ENCODE measurements around the gene GNG11. TPM values are rescaled to one million over a fixed set of nuclear protein-coding genes. Genes with fewer than 3 reads are reported as not detected.

Gene GNG11
- total RNA-seq, 1 experiment from 2014 or later = 7.0 TPM

GRCh38 chr7:93933156-93933555 lies 11.6 kb downstream of the GNG11 start:
- H3K4me3 ChIP-seq (ENCODE audit: low read depth in 2 of 2, low read length in 2 of 2) = no peak overlapping the region
- ChIA-PET POLR2A (no interaction called here), CTCF (no interaction called here)
- in situ Hi-C loops (cut with HindIII; ENCODE audit: low pct_unique_long_range_greater_than_20kb, low sequenced_read_pairs) (no loop called here), intact Hi-C loops (cut with micrococcal nuclease; ENCODE audit: unreplicated experiment) (no loop called here)
- H3K36me3 ChIP-seq (ENCODE audit: control insufficient read depth, insufficient read depth, low read length) = no peaks in the 10 kb centered on the region
- H3K27me3 ChIP-seq (ENCODE audit: control insufficient read depth, insufficient read depth, low read length) = no peaks in the 10 kb centered on the region; the same call in 1 of the 2 replicates
- no peak for TF ChIP-seq REST (IDR thresholded peaks at IDR 0.05; ENCODE audit: insufficient read depth in 1 of 2, low read depth in 2 of 2, low read length in 1 of 2)
- no peak for TF ChIP-seq POLR2AphosphoS5 (IDR thresholded peaks at IDR 0.05; ENCODE audit: low read depth, low read length)
- TF ChIP-seq CTCF (IDR thresholded peaks at IDR 0.05) = no peak
- no peak for TF ChIP-seq TCF7L2 (IDR thresholded peaks at IDR 0.05; ENCODE audit: low read depth, low read length)
- TF ChIP-seq SIN3A (IDR thresholded peaks at IDR 0.05; ENCODE audit: borderline replicate concordance, insufficient read depth, low read depth, low read length) = no peak
- no peak overlapping the region for H3K27ac ChIP-seq (ENCODE audit: low read length)
- DNase-seq (ENCODE audit: low read depth, low spot score) = no peak
- no peak for ATAC-seq
- no TSS peak for BruUV-seq (replicated peaks)
- no peaks in the 10 kb centered on the region for H3K4me1 ChIP-seq (ENCODE audit: control insufficient read depth, insufficient read depth, low read length)
- H3K9me3 ChIP-seq (ENCODE audit: control insufficient read depth, insufficient read depth, low read depth, low read length) = no peaks in the 10 kb centered on the region

- Histone ChIP-seq H3K9me3 (ENCODE audit: control insufficient read depth, insufficient read depth, low read depth, low read length) (no peaks in the 10 kb centered on the region), H3K36me3 (ENCODE audit: control insufficient read depth, insufficient read depth, low read length) (no peaks in the 10 kb centered on the region), H3K27me3 (ENCODE audit: control insufficient read depth, insufficient read depth, low read length) (no peaks in the 10 kb centered on the region; the same call in 1 of the 2 replicates), H3K4me1 (ENCODE audit: control insufficient read depth, insufficient read depth, low read length) (no peaks in the 10 kb centered on the region), H3K27ac (ENCODE audit: low read length) (no peak overlapping the region), H3K4me3 (ENCODE audit: low read depth in 2 of 2, low read length in 2 of 2) (no peak overlapping the region)
- DNase-seq (ENCODE audit: low read depth, low spot score) = no peak
- ATAC-seq = no peak
- intact Hi-C loops (cut with micrococcal nuclease; ENCODE audit: unreplicated experiment) = no loop called here
- POLR2A ChIA-PET = no interaction called here
- no TSS peak for BruUV-seq (replicated peaks)
- in situ Hi-C loops (cut with HindIII; ENCODE audit: low pct_unique_long_range_greater_than_20kb, low sequenced_read_pairs) = no loop called here
- TF ChIP-seq REST (IDR thresholded peaks at IDR 0.05; ENCODE audit: insufficient read depth in 1 of 2, low read depth in 2 of 2, low read length in 1 of 2) = no peak
- CTCF ChIA-PET = no interaction called here
Observed at GRCh38 chr7:93935102-93935501, 13.6 kb downstream of the GNG11 start.
